Neural progenitor cell (in vitro differentiated cells): ENCODE measurements around the gene HTRA2. TPM values are rescaled to one million over a fixed set of nuclear protein-coding genes. Genes with fewer than 3 reads are reported as not detected.

ENCODE experiments used
- DNase-seq: peaks from one replicate; pipeline ENCODE4 v3.0.0-alpha.2; 2016; ENCODE audit warnings: low spot score
- H2AFZ ChIP-seq: fragments of 200-600 bp; sonication (generic); replicated peaks from 2 replicates; pipeline ENCODE4 v1.6.1; 2016; ENCODE audit warnings: antibody characterized with exemption
- H3F3A ChIP-seq: fragments of 200-600 bp; sonication (generic); 2 replicates; pipeline ENCODE4 v1.6.1; 2016; ENCODE audit warnings: antibody characterized with exemption, low read depth
- H3K27ac ChIP-seq: fragments of 200-600 bp; sonication (generic); 2 replicates; pipeline ENCODE4 v1.5.1; 2016; ENCODE audit warnings: mild to moderate bottlenecking
- H3K27me3 ChIP-seq: fragments of 200-600 bp; sonication (generic); 2 replicates; pipeline ENCODE4 v1.6.1; 2016; ENCODE audit warnings: mild to moderate bottlenecking, moderate library complexity
- H3K36me3 ChIP-seq: fragments of 200-600 bp; sonication (generic); 2 replicates; pipeline ENCODE4 v1.5.1; 2016
- H3K4me1 ChIP-seq: fragments of 200-600 bp; sonication (generic); 2 replicates; pipeline ENCODE4 v1.6.1; 2016; ENCODE audit warnings: mixed run types
- H3K4me2 ChIP-seq: fragments of 200-600 bp; sonication (generic); 2 replicates; pipeline ENCODE4 v1.6.1; 2016
- H3K4me3 ChIP-seq: fragments of 200-600 bp; sonication (generic); 2 replicates; pipeline ENCODE4 v1.5.1; 2016
- H3K79me2 ChIP-seq: fragments of 200-600 bp; sonication (generic); 2 replicates; pipeline ENCODE4 v1.6.1; 2016; ENCODE audit warnings: low read depth
- H3K9ac ChIP-seq: fragments of 200-600 bp; sonication (generic); 2 replicates; pipeline ENCODE4 v1.6.1; 2016
- H3K9me3 ChIP-seq: fragments of 200-600 bp; sonication (generic); 2 replicates; pipeline ENCODE4 v1.5.1; 2016; ENCODE audit warnings: low read depth
- H4K20me1 ChIP-seq: fragments of 200-600 bp; sonication (generic); 2 replicates; pipeline ENCODE4 v1.6.1; 2016; ENCODE audit warnings: low read depth
- H3K27ac Mint-ChIP-seq: 3 replicates; pipeline ENCODE4 v1.8.0; 2021; ENCODE audit warnings: mixed read lengths
- H3K27me3 Mint-ChIP-seq: 2 replicates; pipeline ENCODE4 v1.8.0; 2022; ENCODE audit warnings: low read depth, mild to moderate bottlenecking, inconsistent platforms, moderate library complexity, mixed read lengths; ENCODE audit not compliant: insufficient read depth
- H3K36me3 Mint-ChIP-seq: 3 replicates; pipeline ENCODE4 v1.8.0; 2021; ENCODE audit warnings: mixed read lengths
- H3K4me1 Mint-ChIP-seq: 3 replicates; pipeline ENCODE4 v1.8.0; 2021; ENCODE audit warnings: mixed read lengths
- H3K4me3 Mint-ChIP-seq: 3 replicates; pipeline ENCODE4 v1.8.0; 2021; ENCODE audit warnings: mild to moderate bottlenecking, moderate library complexity, mixed read lengths
- H3K9me3 Mint-ChIP-seq: 3 replicates; pipeline ENCODE4 v1.8.0; 2020; ENCODE audit warnings: mixed read lengths
- EZH2 ChIP-seq: fragments of 200-600 bp; sonication (generic); IDR thresholded peaks from 2 replicates; pipeline ENCODE4 v1.6.1; 2017; ENCODE audit warnings: antibody characterized with exemption, mild to moderate bottlenecking, moderate library complexity
- EZH2phosphoT487 ChIP-seq: fragments of 200-600 bp; sonication (generic); IDR thresholded peaks from 2 replicates; pipeline ENCODE4 v1.6.1; 2017; ENCODE audit warnings: antibody characterized with exemption
- total RNA-seq: library from RNA; depleted of rRNA; stranded (reverse); fragments of >200 nt; gene quantifications from 2 replicates; pipeline ENCODE4 v1.2.3, GENCODE V29; 2015; ENCODE audit warnings: low replicate concordance
- TF ChIP-seq, protein P1 (sequence below): fragments of 200-600 bp; sonication (generic); IDR thresholded peaks from 2 replicates; pipeline ENCODE4 v1.5.1; 2017; ENCODE audit warnings: antibody characterized with exemption, mild to moderate bottlenecking

HTRA2 gene
- total RNA-seq, 1 donor from 2014 or later: 18.5 TPM

GRCh38 chr2:74551942-74552913 is 22.5 kb downstream of the HTRA2 start:
- Histone ChIP-seq H3K9ac (no peak overlapping the region), H3K27me3 (peaks cover 63% of the 10 kb centered on the region), H3K79me2 (peaks cover 15% of the 10 kb centered on the region), H4K20me1 (peaks cover 26% of the 10 kb centered on the region), H3K4me3 (peak overlapping the region; percentile 97), H2AFZ (no peak overlapping the region), H3K4me1 (peaks cover 16% of the 10 kb centered on the region), H3K9me3 (no peaks in the 10 kb centered on the region), H3K4me2 (peak overlapping the region; percentile 88), H3F3A (peaks cover 40% of the 10 kb centered on the region), H3K36me3 (no peaks in the 10 kb centered on the region), H3K27ac (no peak overlapping the region)
- Mint-ChIP-seq H3K4me3 (peak overlapping the region; percentile 95), H3K36me3 (peaks cover 25% of the 10 kb centered on the region), H3K27me3 (peaks cover 27% of the 10 kb centered on the region), H3K27ac (peak overlapping the region; percentile 22), H3K4me1 (peaks cover 23% of the 10 kb centered on the region), H3K9me3 (no peaks in the 10 kb centered on the region)
- no peak for DNase-seq
- no peak for TF ChIP-seq EZH2phosphoT487
- no peak for TF ChIP-seq EZH2
- TF ChIP-seq, protein P1, sequence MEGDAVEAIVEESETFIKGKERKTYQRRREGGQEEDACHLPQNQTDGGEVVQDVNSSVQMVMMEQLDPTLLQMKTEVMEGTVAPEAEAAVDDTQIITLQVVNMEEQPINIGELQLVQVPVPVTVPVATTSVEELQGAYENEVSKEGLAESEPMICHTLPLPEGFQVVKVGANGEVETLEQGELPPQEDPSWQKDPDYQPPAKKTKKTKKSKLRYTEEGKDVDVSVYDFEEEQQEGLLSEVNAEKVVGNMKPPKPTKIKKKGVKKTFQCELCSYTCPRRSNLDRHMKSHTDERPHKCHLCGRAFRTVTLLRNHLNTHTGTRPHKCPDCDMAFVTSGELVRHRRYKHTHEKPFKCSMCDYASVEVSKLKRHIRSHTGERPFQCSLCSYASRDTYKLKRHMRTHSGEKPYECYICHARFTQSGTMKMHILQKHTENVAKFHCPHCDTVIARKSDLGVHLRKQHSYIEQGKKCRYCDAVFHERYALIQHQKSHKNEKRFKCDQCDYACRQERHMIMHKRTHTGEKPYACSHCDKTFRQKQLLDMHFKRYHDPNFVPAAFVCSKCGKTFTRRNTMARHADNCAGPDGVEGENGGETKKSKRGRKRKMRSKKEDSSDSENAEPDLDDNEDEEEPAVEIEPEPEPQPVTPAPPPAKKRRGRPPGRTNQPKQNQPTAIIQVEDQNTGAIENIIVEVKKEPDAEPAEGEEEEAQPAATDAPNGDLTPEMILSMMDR: no peak

GRCh38 chr2:74552914-74553811 is 23.4 kb downstream of the HTRA2 start:
- Mint-ChIP-seq H3K4me3 (peak overlapping the region; percentile 95), H3K9me3 (no peaks in the 10 kb centered on the region), H3K27me3 (peaks cover 29% of the 10 kb centered on the region), H3K36me3 (peaks cover 19% of the 10 kb centered on the region), H3K27ac (peak overlapping the region; percentile 95), H3K4me1 (peaks cover 20% of the 10 kb centered on the region)
- Histone ChIP-seq H4K20me1 (peaks cover 22% of the 10 kb centered on the region), H2AFZ (peak overlapping the region; percentile 67), H3K27ac (no peak overlapping the region), H3K9me3 (no peaks in the 10 kb centered on the region), H3K79me2 (peaks cover 15% of the 10 kb centered on the region), H3K4me3 (peak overlapping the region; percentile 97), H3F3A (peaks cover 35% of the 10 kb centered on the region), H3K4me1 (peaks cover 16% of the 10 kb centered on the region), H3K36me3 (no peaks in the 10 kb centered on the region), H3K4me2 (peak overlapping the region; percentile 88), H3K9ac (peak overlapping the region; percentile 20), H3K27me3 (peaks cover 54% of the 10 kb centered on the region)
- peak; percentile 76 for DNase-seq
- TF ChIP-seq EZH2phosphoT487 (no peak), EZH2 (no peak)
- TF ChIP-seq, protein P1: no peak

- Histone ChIP-seq H3K9ac (peak within 1 kb of the TSS; percentile 39), H3K27me3 (peaks cover 44% of the 10 kb centered on the region), H3K4me2 (peak within 1 kb of the TSS; percentile 88), H3F3A (peaks cover 35% of the 10 kb centered on the region), H3K9me3 (no peaks in the 10 kb centered on the region), H3K27ac (peak within 1 kb of the TSS; percentile 93), H3K4me1 (peaks cover 14% of the 10 kb centered on the region), H3K36me3 (no peaks in the 10 kb centered on the region), H2AFZ (peak within 1 kb of the TSS; percentile 92), H3K79me2 (peaks cover 15% of the 10 kb centered on the region), H3K4me3 (peak within 1 kb of the TSS; percentile 97), H4K20me1 (peaks cover 22% of the 10 kb centered on the region)
- Mint-ChIP-seq H3K9me3 (no peaks in the 10 kb centered on the region), H3K4me1 (peaks cover 15% of the 10 kb centered on the region), H3K36me3 (peaks cover 16% of the 10 kb centered on the region), H3K27me3 (peaks cover 33% of the 10 kb centered on the region), H3K27ac (peak within 1 kb of the TSS; percentile 95), H3K4me3 (peak within 1 kb of the TSS; percentile 95)
- peak; percentile 96 for DNase-seq
- TF ChIP-seq EZH2 (no peak), EZH2phosphoT487 (no peak)
These were observed 24.4 kb downstream of the HTRA2 start, which contains the start of the genes DOK1 and LOXL3 for GRCh38 chr2:74553892-74554819. DOK1 (plus strand) TSS chr2:74554720; CDS start chr2:74554755, 35 bp downstream. LOXL3 (minus strand) TSS chr2:74553942; CDS start chr2:74552634, 1,308 bp downstream.
